ENCODE measurements around the gene SPAG4.

The SPAG4 gene

GRCh38 chr20:35600176-35600992 lies 15.2 kb upstream of the SPAG4 start:
- DNase-seq: no peak

- no peak for DNase-seq
These were observed 14.3 kb upstream of the SPAG4 start for GRCh38 chr20:35600993-35601973.

GRCh38 chr20:35601990-35602389 lies 13.6 kb upstream of the SPAG4 start:
- no peak for DNase-seq

GRCh38 chr20:35602851-35603495 lies 12.7 kb upstream of the SPAG4 start:
- DNase-seq: no peak

- DNase-seq: no peak
These were observed 11.8 kb upstream of the SPAG4 start for GRCh38 chr20:35603695-35604448.

- DNase-seq: no peak
These were observed 11.2 kb upstream of the SPAG4 start for GRCh38 chr20:35604449-35604747.

GRCh38 chr20:35606127-35606526 lies 9.5 kb upstream of the SPAG4 start:
- no peak for DNase-seq

GRCh38 chr20:35607003-35607735 lies 8.5 kb upstream of the SPAG4 start:
- no peak for DNase-seq

GRCh38 chr20:35610833-35611427 lies 4.7 kb upstream of the SPAG4 start:
- DNase-seq: no peak

GRCh38 chr20:35611482-35611881 lies 4.1 kb upstream of the SPAG4 start:
- DNase-seq: no peak

- peak in 1 of 2 experiments; percentile 31 for DNase-seq
These were observed 1.1 kb downstream of the SPAG4 start for GRCh38 chr20:35616465-35617396.

GRCh38 chr20:35617397-35618262 lies 2.0 kb downstream of the SPAG4 start:
- DNase-seq: no peak

GRCh38 chr20:35618263-35619131 lies 2.9 kb downstream of the SPAG4 start:
- no peak for DNase-seq

- peak; percentile 52 to 55 for DNase-seq
These were observed 3.8 kb downstream of the SPAG4 start for GRCh38 chr20:35619196-35620095.

GRCh38 chr20:35620818-35621559 lies 5.4 kb downstream of the SPAG4 start:
- DNase-seq: no peak

- DNase-seq: no peak
These were observed 5.9 kb downstream of the SPAG4 start for GRCh38 chr20:35621560-35621946.
